Epithelial cell of proximal tubule (primary cell): ENCODE data around the gene LMBR1L. TPM values are rescaled to one million over a fixed set of nuclear protein-coding genes. Genes with fewer than 3 reads are reported as not detected.

ENCODE experiments used
- DNase-seq: peaks from one replicate; pipeline ENCODE4 v3.0.0-alpha.2; 2011; ENCODE audit warnings: low read depth
- H3K4me3 ChIP-seq: 2 replicates; pipeline ENCODE4 v1.5.1; 2011; ENCODE audit warnings: low read depth, mild to moderate bottlenecking, low read length
- CTCF ChIP-seq: conservative IDR thresholded peaks from 2 replicates; pipeline ENCODE4 v1.5.1; 2012; ENCODE audit warnings: low read depth, mild to moderate bottlenecking, low read length
- total RNA-seq: library from RNA; depleted of rRNA; stranded (reverse); fragments of >200 nt; gene quantifications from 2 replicates; pipeline ENCODE4 v1.2.3, GENCODE V29; 2015

The LMBR1L gene
- total RNA-seq, 1 donor from 2014 or later = 37.8 TPM

- no peak for TF ChIP-seq CTCF
- DNase-seq = no peak
- no peak overlapping the region for H3K4me3 ChIP-seq
Measured at GRCh38 chr12:49052451-49053208, 58.0 kb downstream of the LMBR1L start.

- H3K4me3 ChIP-seq = no peak overlapping the region
- DNase-seq = no peak
- TF ChIP-seq CTCF = no peak
Measured at GRCh38 chr12:49051777-49052438, 58.7 kb downstream of the LMBR1L start.

- TF ChIP-seq CTCF = no peak
- H3K4me3 ChIP-seq = no peak overlapping the region
Measured at GRCh38 chr12:49051373-49051764, 59.3 kb downstream of the LMBR1L start.

GRCh38 chr12:49050507-49051372, 59.9 kb downstream of the LMBR1L start:
- no peak for TF ChIP-seq CTCF
- no peak for DNase-seq
- no peak overlapping the region for H3K4me3 ChIP-seq

More at GRCh38 chr12:49051373-49051764, 59.3 kb downstream of the LMBR1L start:
- DNase-seq = no peak

- H3K4me3 ChIP-seq = no peak overlapping the region
- no peak for DNase-seq
- no peak for TF ChIP-seq CTCF
Measured at GRCh38 chr12:49049566-49050224, 61.0 kb downstream of the LMBR1L start.

DNA sequence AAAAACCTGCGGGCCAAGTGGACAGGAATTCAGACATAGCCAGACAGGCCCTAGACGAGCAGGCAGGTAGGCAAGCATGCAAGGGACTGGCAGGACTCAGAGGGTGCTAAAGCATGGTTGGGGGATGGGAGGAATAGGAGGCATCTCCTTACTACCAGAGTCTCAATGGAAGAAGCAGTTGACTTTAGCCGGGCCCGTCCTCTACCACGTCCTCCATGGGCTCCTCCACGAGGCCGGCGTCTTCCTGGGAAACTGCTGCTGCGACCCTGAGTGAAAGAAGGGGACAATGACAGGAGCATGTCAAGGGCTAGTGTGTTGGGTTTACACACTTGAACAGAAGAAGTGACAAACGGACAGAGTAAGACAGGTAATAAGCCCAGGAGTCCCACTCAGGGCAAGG, 61.7 kb downstream of the LMBR1L start:
- H3K4me3 ChIP-seq = no peak overlapping the region
- TF ChIP-seq CTCF = no peak
- DNase-seq = no peak
